ENCODE measurements around the gene CCDC81. TPM values are rescaled to one million over a fixed set of nuclear protein-coding genes. Genes with fewer than 3 reads are reported as not detected.

CCDC81 gene
- total and polyA plus RNA-seq, 12 donors = 0.14 to 0.81 (median 0.36) TPM

DNA sequence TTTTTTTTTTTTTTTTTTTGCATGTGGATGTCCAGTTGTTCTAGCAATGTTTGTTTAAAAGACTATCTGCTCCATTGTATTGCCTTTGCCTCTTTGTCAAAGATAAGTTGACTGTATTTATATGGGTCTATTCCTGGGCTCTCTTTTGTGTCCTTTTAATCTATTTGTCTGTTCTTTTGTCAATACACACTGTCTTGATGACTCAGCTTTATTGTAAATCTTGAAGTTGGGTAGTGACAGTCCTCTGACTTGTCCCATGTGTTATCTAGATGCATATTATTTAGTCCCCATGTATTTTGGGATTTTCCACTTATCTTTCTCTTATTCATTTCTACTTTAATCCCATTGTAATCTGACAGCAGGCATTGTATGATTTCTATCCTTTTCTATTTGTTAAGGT, 3.3 kb downstream of the CCDC81 start:
- H3K27me3 ChIP-seq = no peaks in the 10 kb centered on the region
- peaks cover 0 to 7% (median 0%) of the 10 kb centered on the region in 9 donors for H3K4me1 ChIP-seq
- no peak for ATAC-seq
- no peak overlapping the region for H3K4me3 ChIP-seq
- H3K27ac ChIP-seq = no peak overlapping the region
- no peaks in the 10 kb centered on the region for H3K36me3 ChIP-seq
- peaks cover 0 to 6% (median 0%) of the 10 kb centered on the region in 11 donors for H3K9me3 ChIP-seq
- no peak for DNase-seq
- intact Hi-C loops (cut with DNase I) = no loop called here
- no peak for TF ChIP-seq CTCF (IDR thresholded peaks at IDR 0.05)

- Histone ChIP-seq H3K27ac (no peak overlapping the region), H3K4me3 (no peak overlapping the region), H3K36me3 (no peaks in the 10 kb centered on the region), H3K4me1 (no peaks in the 10 kb centered on the region), H3K27me3 (no peaks in the 10 kb centered on the region), H3K9me3 (peaks cover 0 to 6% (median 0%) of the 10 kb centered on the region in 11 donors)
- DNase-seq = no peak
- no peak for ATAC-seq
- no peak for TF ChIP-seq CTCF (IDR thresholded peaks at IDR 0.05)
- 87 to 90% methylated on average over 2 of the region's 2 CpGs for WGBS, 2 donors
- intact Hi-C loops (cut with DNase I) = no loop called here
Measured at GRCh38 chr11:86380295-86381059, 5.8 kb downstream of the CCDC81 start.

DNA sequence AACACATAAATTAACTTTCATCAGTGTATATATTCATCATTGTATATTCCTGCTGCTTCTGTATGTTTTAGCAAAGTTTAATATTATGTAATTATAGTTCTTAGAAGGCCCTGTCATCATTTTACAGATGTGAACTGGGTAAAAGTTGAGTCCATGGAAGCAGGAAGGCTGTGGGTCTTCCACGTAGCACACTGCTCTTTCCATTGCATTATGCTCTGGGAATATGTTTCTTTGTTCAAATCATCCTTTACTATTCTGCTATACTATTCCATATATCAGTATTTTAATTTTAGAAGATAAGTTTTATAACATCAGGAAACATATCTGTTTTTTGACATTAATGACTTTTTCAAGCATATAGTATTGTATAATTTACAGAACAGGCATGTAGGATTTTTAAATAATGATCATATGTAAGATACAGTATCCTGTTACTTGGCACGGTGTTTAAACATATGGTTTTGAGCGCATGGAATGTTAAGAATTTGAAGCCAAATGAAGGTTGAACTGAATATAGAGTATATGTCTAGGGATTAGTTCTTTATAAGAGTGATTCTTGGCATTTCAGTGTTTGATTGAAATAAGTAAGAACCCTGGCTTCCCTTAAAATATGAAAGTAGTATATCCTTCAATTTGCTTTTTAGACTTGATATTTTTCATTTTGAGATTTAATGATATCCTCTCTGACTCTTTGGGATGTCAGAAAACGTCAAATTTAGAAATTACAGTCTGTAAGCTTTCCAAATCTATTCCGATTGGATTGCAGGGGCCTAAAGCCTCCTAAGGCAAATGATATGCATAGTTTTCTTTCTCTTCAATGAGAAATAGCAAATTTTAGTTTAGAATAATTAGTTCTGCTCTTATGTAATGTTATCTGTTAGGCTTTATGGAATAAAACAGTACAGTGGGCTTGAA, 8.6 kb downstream of the CCDC81 start:
- 80 to 85% methylated on average over 5 of the region's 5 CpGs for WGBS, 2 donors
- Histone ChIP-seq H3K36me3 (no peaks in the 10 kb centered on the region), H3K4me1 (no peaks in the 10 kb centered on the region), H3K27me3 (no peaks in the 10 kb centered on the region), H3K4me3 (no peak overlapping the region), H3K27ac (no peak overlapping the region), H3K9me3 (no peaks in the 10 kb centered on the region)
- intact Hi-C loops (cut with DNase I) = no loop called here
- DNase-seq (no peak), ATAC-seq (no peak)
- TF ChIP-seq CTCF (IDR thresholded peaks at IDR 0.05) = no peak

DNA sequence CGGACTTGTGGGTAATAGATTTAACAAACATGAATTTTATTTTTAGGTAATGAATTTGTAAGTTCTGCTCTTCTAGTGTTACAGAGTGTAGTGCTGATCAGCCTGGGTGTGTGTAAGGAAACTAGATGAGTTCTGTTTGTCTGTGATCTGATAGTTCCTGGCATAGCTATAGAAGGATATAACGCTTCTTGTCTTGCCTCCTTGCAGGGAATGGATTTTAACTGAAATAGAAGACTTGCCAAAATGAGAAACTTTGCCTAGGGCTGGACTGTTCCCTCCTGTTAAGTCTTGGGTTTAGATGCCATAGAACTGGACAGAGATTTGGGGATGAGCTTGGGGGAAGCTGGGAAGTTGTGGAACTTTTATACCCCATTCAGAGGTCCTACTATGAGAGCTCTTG, 11.6 kb downstream of the CCDC81 start:
- H3K4me3 ChIP-seq = no peak overlapping the region
- H3K9me3 ChIP-seq = no peaks in the 10 kb centered on the region
- H3K36me3 ChIP-seq = no peaks in the 10 kb centered on the region
- WGBS, 2 donors = 95 to 99% methylated on average over 2 of the region's 2 CpGs
- intact Hi-C loops (cut with DNase I) = no loop called here
- H3K4me1 ChIP-seq = no peaks in the 10 kb centered on the region
- no peak overlapping the region for H3K27ac ChIP-seq
- ATAC-seq = no peak
- no peaks in the 10 kb centered on the region for H3K27me3 ChIP-seq
- TF ChIP-seq CTCF (IDR thresholded peaks at IDR 0.05) = no peak
- no peak for DNase-seq
